CD4-positive, alpha-beta T cell (primary cell): ENCODE data around the gene MYL5. TPM values are rescaled to one million over a fixed set of nuclear protein-coding genes. Genes with fewer than 3 reads are reported as not detected.

Source experiments
- total RNA-seq, 174 experiments: library from RNA in 2 of 174; stranded (reverse) in 2 of 174; gene quantifications; one replicate each; pipeline ENCODE4 v1.2.3 and lab custom pipeline; 2021 to 2026

The MYL5 gene
- total RNA-seq, 2 experiments from 2014 or later = 25.3 to 29.2 TPM

Other genes with a start within 250 kb of the MYL5 start
- gene ZNF721, start 175.4 kb upstream of the MYL5 start, total RNA-seq = 10 to 100 TPM; 40.4 to 44.1 TPM
- 10 to 100 TPM; 67.6 to 72.2 TPM for gene PIGG, start 175.3 kb upstream of the MYL5 start, total RNA-seq
- not detected for gene TMEM271, start 98.2 kb upstream of the MYL5 start, total RNA-seq
- 10 to 100 TPM; 11.4 to 12.4 TPM for gene PDE6B, start 49.0 kb upstream of the MYL5 start, total RNA-seq
- 100 to 1,000 TPM; 109 to 126 TPM for gene ATP5ME, start 266 bp upstream of the MYL5 start, total RNA-seq
- gene SLC49A3, start 14.6 kb downstream of the MYL5 start, total RNA-seq = under 1 TPM; 0.22 to 0.91 TPM
- 10 to 100 TPM; 45.1 to 48.6 TPM for gene PCGF3, start 31.3 kb downstream of the MYL5 start, total RNA-seq
- 1 to 10 TPM; 1.5 TPM for gene CPLX1, start 151.6 kb downstream of the MYL5 start, total RNA-seq